Sigmoid colon (tissue), 7 donors: ENCODE results near the gene PLEKHA8. TPM values are rescaled to one million over a fixed set of nuclear protein-coding genes. Genes with fewer than 3 reads are reported as not detected.

Experiments used
- DNase-seq: peaks from one replicate; pipeline ENCODE4 v3.0.0-alpha.2; 2019
- H3K27ac ChIP-seq, 4 donors: fragments of 200-600 bp; sonication (generic); one replicate each; pipeline ENCODE4 v1.5.1; 2016 to 2019; ENCODE audit warnings: mild to moderate bottlenecking in 1 of 4
- H3K27me3 ChIP-seq, 3 donors: fragments of 200-600 bp; sonication (generic); one replicate each; pipeline ENCODE4 v1.5.1; 2019; ENCODE audit warnings: mild to moderate bottlenecking in 1 of 3
- H3K36me3 ChIP-seq, 4 donors: fragments of 200-600 bp; sonication (generic); one replicate each; pipeline ENCODE4 v1.5.1; 2016 to 2019
- H3K4me1 ChIP-seq, 4 donors: fragments of 200-600 bp; sonication (generic); one replicate each; pipeline ENCODE4 v1.5.1; 2017 to 2019
- H3K4me3 ChIP-seq, 4 donors: fragments of 200-600 bp; sonication (generic); one replicate each; pipeline ENCODE4 v1.5.1; 2017 to 2019; ENCODE audit warnings: mild to moderate bottlenecking in 2 of 4, moderate library complexity in 1 of 4
- H3K9me3 ChIP-seq, 4 donors: fragments of 200-600 bp in 3 of 4; sonication (generic) in 3 of 4; one replicate each; pipeline versions ENCODE4 v1.5.1 to v1.6.1; 2013 to 2019
- EP300 ChIP-seq, 4 donors: sonication (generic); formaldehyde crosslinking; IDR thresholded peaks; one replicate each; pipeline ENCODE4 v1.6.1; 2017; ENCODE audit warnings: antibody characterized with exemption in 4 of 4
- POLR2A ChIP-seq, 2 donors: fragments of 450-650 bp; IDR thresholded peaks; one replicate each; pipeline ENCODE4 v1.6.1; 2016; ENCODE audit warnings: antibody characterized with exemption in 2 of 2, mild to moderate bottlenecking in 2 of 2, moderate library complexity in 2 of 2
- POLR2AphosphoS5 ChIP-seq, 4 donors: sonication (generic); formaldehyde crosslinking; IDR thresholded peaks; one replicate each; pipeline ENCODE4 v1.6.1; 2017; ENCODE audit warnings: antibody characterized with exemption in 4 of 4
- WGBS, 2 donors: extraction: QIAGEN DNeasy Blood & Tissue Kit; methylation state at CpG; one replicate each; pipeline ENCODE4 v1.1.7; 2013; 5-methylcytosine and 5-hydroxymethylcytosine counted together
- intact Hi-C: fragments of 100-400 bp; cut with DNase I; formaldehyde crosslinking; loops from one replicate; pipeline ENCODE4 v1.15.1; 2023
- polyA plus RNA-seq, 3 donors: library from polyadenylated mRNA; stranded (reverse); fragments of 200-250 nt; gene quantifications; one replicate each; pipeline ENCODE4 v1.2.3, GENCODE V29; 2013
- total RNA-seq, 4 donors: library from RNA; depleted of rRNA; stranded (reverse); fragments of >200 nt; gene quantifications; one replicate each; pipeline ENCODE4 v1.1.0, GENCODE V29; 2016
- TF ChIP-seq, protein P1 (sequence below), 4 experiments: fragments of 450-650 bp in 3 of 4; fragments of 200-600 bp in 1 of 4; IDR thresholded peaks; one replicate each; pipeline ENCODE4 v1.5.1; 2016 to 2019; ENCODE audit warnings: antibody characterized with exemption in 4 of 4, mild to moderate bottlenecking in 3 of 4, moderate library complexity in 2 of 4
- donor health status: healthy with polysubstance abuse.
- donor health status: Bipolar disorder and iron deficiency.
- donor health status: healthy.

PLEKHA8 gene
- total and polyA plus RNA-seq, 7 donors = 3.2 to 12.2 (median 7.7) TPM

DNA sequence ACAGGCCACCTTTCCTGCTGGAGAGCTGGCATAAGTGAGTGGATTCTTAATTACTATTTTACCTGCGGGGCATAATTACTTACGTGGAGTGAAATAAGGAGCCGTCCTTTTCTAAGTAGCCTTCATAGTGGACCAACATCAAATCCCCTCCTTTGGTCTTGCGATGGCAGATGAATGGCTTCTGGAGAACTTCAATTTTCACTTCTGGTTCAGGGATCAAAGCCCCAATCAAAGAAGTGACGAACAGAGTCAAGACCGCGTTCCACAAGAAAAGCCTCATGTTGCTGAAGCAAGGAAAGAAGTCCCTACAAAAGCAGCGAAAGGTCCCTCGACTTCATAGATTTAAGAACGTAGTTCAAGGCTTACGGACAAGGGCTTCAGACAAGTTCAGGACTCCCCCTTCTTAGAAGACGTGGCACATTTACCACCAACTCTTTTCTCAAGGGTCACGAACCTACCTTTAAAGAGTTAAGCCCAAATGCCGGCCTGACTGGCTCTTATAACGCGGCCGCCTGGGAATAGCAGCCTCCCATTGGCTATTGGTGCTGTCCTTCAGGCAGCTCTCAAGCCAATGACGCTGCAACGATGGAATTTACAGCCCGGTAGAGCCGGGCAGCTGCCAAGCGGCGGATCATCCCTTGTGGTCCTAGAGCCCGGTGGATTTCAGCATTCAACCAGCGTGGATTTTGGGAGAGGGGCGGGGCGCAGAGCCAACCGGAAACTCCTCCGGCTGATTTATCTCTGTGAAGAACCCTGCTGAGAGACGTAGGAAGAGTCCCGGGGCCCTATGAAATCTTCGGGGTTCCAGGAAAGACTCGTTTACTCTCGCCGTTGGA lies 1.8 kb upstream of the PLEKHA8 start, which contains the start of gene FKBP14:
Gene FKBP14 (minus strand): TSS at position 474 of the 836 bp plus-strand sequence. CDS start 194 bp downstream, at position 280.
- intact Hi-C loops = no loop called here
- TF ChIP-seq POLR2AphosphoS5 (IDR thresholded peaks at IDR 0.05) (peak in 3 of 4 donors; percentile 29 to 76 (median 32)), POLR2A (IDR thresholded peaks at IDR 0.05) (no peak), EP300 (IDR thresholded peaks at IDR 0.05) (no peak)

DNA sequence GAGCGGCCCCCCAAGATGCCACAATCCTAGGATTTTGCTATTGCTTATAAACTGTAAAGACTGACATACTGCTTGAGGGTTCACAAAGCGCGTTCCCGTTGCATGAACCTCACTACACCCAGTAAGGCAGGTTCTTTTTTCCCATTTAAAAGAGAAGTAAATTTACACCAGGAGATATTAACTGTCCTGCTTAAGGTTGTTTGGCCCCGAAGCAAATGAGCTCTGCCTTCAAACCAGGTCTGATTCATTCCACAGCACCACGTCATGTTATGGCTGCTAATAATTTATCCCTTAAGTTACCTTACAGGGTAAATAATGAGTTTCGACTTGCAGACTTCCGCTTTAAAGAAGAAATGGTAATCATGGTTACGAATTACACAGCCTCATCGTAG lies 1.2 kb upstream of the PLEKHA8 start:
- Histone ChIP-seq H3K9me3 (no peaks in the 10 kb centered on the region), H3K4me3 (peak overlapping the region; percentile 66 to 91 (median 88)), H3K27ac (peak overlapping the region; percentile 89 to 97 (median 94)), H3K27me3 (no peaks in the 10 kb centered on the region), H3K4me1 (peaks cover 3 to 54% (median 40%) of the 10 kb centered on the region in 4 donors), H3K36me3 (no peaks in the 10 kb centered on the region)
- 1% methylated on average over 10 of the region's 10 CpGs for WGBS, 2 donors
- TF ChIP-seq POLR2A (IDR thresholded peaks at IDR 0.05) = no peak
- TF ChIP-seq POLR2AphosphoS5 (IDR thresholded peaks at IDR 0.05) = no peak
- TF ChIP-seq, protein P1, sequence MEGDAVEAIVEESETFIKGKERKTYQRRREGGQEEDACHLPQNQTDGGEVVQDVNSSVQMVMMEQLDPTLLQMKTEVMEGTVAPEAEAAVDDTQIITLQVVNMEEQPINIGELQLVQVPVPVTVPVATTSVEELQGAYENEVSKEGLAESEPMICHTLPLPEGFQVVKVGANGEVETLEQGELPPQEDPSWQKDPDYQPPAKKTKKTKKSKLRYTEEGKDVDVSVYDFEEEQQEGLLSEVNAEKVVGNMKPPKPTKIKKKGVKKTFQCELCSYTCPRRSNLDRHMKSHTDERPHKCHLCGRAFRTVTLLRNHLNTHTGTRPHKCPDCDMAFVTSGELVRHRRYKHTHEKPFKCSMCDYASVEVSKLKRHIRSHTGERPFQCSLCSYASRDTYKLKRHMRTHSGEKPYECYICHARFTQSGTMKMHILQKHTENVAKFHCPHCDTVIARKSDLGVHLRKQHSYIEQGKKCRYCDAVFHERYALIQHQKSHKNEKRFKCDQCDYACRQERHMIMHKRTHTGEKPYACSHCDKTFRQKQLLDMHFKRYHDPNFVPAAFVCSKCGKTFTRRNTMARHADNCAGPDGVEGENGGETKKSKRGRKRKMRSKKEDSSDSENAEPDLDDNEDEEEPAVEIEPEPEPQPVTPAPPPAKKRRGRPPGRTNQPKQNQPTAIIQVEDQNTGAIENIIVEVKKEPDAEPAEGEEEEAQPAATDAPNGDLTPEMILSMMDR (IDR thresholded peaks at IDR 0.05) = no peak
- TF ChIP-seq EP300 (IDR thresholded peaks at IDR 0.05) = no peak
- no peak for DNase-seq
- intact Hi-C loops = no loop called here

More for the DNA sequence above, 1.8 kb upstream of the PLEKHA8 start, which contains the start of gene FKBP14:
- WGBS, 2 donors = 0% methylated on average over 35 of the region's 35 CpGs
- Histone ChIP-seq H3K27ac (peak within 1 kb of the TSS; percentile 89 to 97 (median 94)), H3K27me3 (no peaks in the 10 kb centered on the region), H3K4me3 (peak within 1 kb of the TSS; percentile 66 to 91 (median 88)), H3K9me3 (no peaks in the 10 kb centered on the region), H3K36me3 (no peaks in the 10 kb centered on the region), H3K4me1 (peaks cover 3 to 53% (median 39%) of the 10 kb centered on the region in 4 donors)
- DNase-seq = peak; percentile 99

DNA sequence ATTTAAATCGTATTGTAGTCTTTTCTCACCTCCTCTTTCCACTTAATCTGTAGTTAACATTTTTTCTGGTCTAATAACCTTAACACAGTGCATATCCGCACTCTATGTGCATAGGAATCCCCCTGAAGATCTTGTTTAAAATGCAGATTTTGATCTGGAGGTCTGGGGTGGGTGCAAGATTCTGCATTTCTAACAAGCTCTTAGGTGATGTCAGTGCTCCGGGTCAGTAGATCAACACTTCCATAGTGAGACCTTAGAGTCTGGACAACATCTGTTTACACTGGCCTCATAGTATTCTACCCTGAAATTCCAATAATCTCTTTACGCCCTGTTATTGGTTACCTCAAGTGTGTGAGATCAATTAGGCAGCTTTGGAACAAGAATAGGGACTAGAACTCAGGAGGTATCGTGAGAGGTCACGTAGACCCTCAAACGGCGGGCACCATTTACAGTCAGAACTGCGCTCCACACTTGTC lies 434 bp upstream of the PLEKHA8 start:
- 4 to 8% methylated on average over 9 of the region's 9 CpGs for WGBS, 2 donors
- peak overlapping the region; percentile 89 to 97 (median 94) for H3K27ac ChIP-seq
- H3K27me3 ChIP-seq = no peaks in the 10 kb centered on the region
- TF ChIP-seq POLR2AphosphoS5 (IDR thresholded peaks at IDR 0.05) = no peak
- TF ChIP-seq POLR2A (IDR thresholded peaks at IDR 0.05) = no peak
- TF ChIP-seq EP300 (IDR thresholded peaks at IDR 0.05) = no peak
- TF ChIP-seq, protein P1 (IDR thresholded peaks at IDR 0.05) = no peak
- no peaks in the 10 kb centered on the region for H3K36me3 ChIP-seq
- H3K4me1 ChIP-seq = peaks cover 3 to 61% (median 47%) of the 10 kb centered on the region in 4 donors
- intact Hi-C loops = loop anchor here (1.0 kb wide), 1 partner anchor 38 kb away; the partner anchor contains the start of gene SCRN1
- peak overlapping the region; percentile 66 to 91 (median 88) for H3K4me3 ChIP-seq
- no peak for DNase-seq
- H3K9me3 ChIP-seq = no peaks in the 10 kb centered on the region

DNA sequence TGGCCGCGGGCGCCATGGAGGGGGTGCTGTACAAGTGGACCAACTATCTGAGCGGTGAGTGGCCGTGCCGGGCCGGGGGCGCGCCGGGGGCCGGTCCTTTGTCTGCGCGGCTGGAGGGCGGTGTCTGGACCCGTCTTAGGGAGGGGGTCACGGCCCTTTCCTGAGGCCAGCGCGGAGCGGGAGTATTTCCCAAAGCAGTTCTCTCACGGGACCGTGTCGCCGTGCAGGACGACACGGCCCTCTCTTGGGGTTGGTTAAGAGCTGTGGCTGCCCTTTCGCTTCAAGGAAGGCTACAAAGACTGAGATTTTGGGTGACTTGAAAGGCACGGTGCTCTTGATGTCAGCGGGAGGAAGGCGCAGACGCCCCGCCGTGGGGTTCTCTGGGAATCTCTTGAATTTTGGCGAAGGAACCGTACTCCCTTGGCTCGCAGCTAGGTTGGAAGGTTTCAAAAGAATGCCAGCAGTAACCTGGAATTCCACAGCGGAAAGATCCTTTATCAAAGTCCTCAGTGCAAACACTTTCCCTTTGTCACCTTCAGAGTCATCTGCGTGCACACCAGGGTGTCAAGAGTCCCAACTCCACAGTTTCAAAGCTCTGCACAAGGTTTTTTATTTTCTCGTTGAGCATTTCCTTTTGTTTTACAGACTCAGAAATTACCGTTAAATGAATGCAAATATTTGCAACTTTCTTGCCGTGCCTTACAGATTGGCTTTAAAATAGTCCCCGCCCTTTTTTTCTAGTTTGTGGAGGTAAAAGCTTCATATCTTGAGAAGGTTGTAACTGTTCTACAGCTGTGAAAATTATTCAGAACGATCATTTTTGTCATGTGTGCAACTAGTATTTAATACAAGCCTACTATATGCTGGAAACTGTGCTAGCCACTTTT lies 780 bp downstream of the PLEKHA8 start:
- DNase-seq = peak; percentile 69
- 0 to 1% methylated on average over 42 of the region's 42 CpGs for whole genome bisulfite sequencing, 2 donors
- Histone ChIP-seq H3K4me1 (peaks cover 3 to 58% (median 44%) of the 10 kb centered on the region in 4 donors), H3K9me3 (no peaks in the 10 kb centered on the region), H3K27me3 (no peaks in the 10 kb centered on the region), H3K27ac (peak overlapping the region; percentile 89 to 97 (median 94)), H3K36me3 (no peaks in the 10 kb centered on the region), H3K4me3 (peak overlapping the region; percentile 66 to 91 (median 88))
- no peak for TF ChIP-seq POLR2AphosphoS5 (IDR thresholded peaks at IDR 0.05)
- TF ChIP-seq, protein P1 (IDR thresholded peaks at IDR 0.05) = no peak
- TF ChIP-seq EP300 (IDR thresholded peaks at IDR 0.05) = no peak
- TF ChIP-seq POLR2A (IDR thresholded peaks at IDR 0.05) = no peak
- intact Hi-C loops = loop anchor here (1.0 kb wide), 1 partner anchor 40 kb away; the partner anchor contains the start of gene SCRN1
